Fibroblast of skin of left quadriceps (primary cell): ENCODE results near the gene LYRM4.
"Not testable (repeated sequence)": the region's sequence is repeated elsewhere in the genome, so short reads cannot be mapped to it uniquely, and the experiment has no call there.

Experiments
- DNase-seq, 2 experiments: peaks; one replicate each; pipeline ENCODE4 v3.0.0-alpha.2; 2013; ENCODE audit warnings: low read depth in 2 of 2

The LYRM4 gene

DNA sequence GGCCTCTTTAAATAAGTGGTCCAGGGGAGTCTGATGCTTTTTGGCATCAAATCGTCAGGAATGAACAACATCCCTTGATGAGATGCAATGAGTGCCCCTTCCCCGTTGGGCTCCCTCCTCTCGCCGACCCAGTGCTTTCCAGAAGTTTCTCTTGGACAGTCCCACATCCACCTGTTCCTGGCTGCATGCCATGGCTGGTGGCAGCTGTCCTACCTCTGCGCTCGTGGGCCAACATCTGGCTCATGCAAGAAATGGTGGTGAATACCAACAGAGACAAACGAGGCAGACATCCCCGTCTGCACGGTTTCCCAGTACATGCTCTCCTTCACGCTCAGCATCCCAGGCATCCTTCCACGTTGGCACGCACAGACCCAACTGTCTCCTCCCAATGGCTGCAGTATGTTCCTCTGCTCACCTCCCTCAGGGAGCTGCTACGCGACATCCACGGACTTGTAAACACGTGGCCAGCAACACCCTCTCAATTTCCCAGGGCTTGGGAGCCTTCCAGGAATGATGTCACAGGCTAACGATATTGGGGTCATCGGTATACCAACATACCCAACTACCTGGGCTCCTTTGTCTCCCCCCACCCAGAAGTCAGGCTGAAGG, 138.1 kb downstream of the LYRM4 start:
- no peak for DNase-seq

DNA sequence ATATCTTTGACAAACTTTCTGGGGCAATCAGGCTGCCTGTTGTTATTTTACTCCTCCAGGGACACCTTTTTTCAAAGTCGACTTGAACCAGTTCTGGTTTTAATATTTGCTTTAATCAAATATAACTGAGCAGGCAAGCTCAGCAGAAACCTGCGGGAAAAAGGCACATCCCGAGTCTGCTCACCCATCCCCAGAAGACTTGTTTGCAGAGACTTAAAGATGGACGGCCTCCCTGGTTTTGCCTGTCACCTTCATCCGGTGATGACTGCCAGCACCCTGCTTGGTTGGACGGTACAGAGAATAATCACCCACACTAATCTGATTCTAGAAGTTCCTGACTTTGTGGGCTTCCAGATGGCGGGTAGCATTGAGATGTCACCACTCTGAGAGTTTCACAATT, 138.8 kb downstream of the LYRM4 start:
- DNase-seq, result no peak

DNA sequence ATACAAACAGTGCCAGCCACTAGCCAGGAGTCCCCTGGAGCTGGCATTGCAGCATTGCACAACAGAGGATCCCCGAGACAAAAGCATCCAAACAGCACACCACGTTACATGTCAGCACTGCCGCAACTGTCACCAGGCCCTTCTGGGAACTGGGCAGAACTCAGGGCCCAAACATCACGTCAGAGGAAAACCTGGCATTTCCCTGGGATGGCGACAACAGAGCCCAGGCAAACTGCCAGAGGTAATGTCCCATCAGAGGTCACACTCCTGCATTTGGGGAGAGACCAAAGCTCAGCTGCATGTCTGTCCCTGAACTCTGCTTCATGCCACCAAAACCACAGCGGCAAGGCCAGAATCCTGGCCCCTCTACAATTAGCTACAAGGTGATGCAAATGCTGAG, 139.3 kb downstream of the LYRM4 start:
- no peak for DNase-seq

DNA sequence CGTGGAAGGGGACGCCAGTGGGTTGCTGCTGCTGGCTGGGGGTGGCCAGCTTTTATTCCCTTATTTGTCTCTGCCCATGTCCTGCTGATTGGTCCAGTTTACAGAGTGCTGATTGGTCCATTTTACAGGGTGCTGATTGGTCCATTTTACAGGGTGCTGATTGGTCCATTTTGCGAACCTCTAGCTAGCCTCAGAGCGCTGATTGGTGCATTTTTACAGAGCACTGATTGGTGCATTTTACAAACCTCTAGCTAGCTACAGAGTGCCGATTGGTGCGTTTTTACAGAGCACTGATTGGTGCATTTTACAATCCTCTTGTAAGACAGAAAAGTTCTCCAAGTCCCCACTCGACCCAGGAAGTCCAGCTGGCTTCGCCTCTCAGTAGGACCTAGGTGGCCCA, 140.2 kb downstream of the LYRM4 start:
- DNase-seq, result not testable (repeated sequence)

DNA sequence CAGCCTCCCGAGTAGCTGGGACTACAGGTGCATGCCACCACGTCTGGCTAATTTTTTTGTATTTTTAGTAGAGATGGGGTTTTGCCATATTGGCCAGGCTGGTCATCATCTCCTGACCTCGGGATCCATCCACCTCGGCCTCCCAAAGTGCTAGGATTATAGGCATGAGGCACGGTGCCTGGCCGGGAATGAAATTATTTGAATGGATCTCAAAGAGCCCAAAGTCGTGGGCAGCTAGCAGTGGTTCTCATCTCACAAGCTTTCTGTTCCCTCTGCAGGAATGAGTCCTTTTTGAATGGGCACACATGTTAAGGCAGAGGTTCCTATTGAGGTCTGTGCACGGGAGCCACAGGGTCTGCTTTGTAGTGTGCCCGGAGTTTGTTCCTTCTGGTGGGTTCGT, 140.7 kb downstream of the LYRM4 start:
- no peak for DNase-seq

DNA sequence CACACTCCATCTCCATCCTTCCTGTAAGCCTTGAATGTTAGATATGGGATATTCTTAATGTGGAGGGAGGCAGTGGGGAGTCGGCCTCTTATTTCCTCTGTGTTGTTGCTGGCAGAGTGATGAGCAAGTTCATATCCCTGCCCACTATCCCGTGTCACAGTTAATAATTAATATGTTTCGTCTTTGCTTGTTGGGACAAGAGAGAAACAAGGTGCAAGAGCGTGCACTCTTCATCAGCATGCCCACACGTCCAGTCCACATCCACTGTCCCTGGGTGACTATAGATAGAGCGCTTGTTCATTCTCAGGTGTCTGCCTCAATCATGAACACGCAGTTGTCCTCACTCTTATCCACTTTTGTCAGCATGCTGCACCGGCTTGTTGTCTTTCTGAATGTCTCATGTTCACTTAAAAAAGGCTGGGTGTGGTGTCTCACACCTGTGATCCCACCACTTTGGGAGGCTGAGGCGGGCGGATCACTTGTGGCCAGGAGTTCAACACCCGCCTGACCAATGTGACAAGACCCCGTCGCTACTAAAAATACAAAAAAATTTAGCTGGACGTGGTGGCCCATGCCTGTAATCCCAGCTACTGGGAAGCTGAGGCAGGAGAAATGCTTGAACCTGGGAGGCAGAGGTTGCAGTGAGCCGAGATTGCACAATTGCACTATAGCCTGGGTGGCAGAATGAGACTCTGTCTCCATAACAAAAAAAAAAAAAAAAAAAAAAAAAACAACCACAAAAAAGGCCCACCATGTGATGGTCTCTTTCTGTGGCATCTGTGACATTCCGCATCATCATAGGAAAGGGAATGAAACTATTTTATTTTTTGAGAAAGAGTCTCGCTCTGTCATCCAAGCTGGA, 141.4 kb downstream of the LYRM4 start:
- DNase-seq, result no peak

DNA sequence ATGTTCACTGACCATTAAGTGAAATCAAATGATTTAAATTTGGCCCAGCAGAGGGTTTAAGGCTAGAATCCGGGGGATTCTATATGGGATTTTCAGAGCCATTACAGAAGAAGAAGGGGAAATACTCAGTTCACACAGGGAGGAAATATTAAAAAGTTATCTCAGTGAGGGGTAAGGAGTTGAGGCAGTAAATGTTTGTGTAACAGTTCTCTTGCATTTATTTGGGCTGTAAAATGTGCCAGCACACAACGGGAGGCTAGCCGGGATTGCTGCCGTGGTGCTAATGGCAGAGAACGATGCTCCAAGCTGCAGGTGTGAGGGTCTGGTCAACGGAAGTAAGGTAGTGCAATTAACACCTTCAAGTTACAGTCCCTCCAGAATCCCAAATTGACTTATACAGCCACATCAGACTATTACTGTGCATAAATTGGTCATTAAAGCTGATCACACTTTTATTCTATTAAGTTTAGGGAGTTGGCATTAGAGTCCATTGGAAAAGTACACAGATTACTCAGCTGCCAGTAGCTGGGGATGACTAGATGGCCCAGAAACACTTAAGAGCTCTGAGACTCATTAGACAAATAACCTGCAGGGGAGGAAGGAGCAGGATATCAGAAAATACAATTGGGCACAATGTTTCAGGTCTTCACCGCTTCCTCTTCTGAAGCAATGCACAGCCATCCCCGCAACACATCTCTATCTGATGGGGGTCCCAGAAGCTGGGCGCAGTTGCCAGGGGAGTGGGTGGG, 144.3 kb downstream of the LYRM4 start:
- DNase-seq, result no peak

DNA sequence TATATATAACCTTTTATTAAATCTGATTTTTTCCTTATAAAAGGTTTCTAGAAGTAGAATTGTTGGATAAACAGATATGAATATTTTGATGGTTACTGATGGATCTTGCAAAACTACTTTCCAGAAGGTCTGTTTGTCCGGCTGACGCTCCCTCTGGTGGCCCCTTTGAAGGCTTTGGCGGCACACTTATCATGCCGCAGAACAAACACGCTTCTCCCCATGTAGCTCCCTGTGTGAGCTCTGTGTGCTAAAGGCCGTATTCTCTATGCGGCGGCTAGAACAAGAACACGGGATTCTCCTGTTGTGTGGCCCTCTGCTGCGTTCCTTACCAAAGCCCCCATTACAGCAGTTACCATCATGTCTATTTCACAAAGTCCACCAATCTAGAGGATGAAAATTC, 145.6 kb downstream of the LYRM4 start:
- DNase-seq, result no peak

DNA sequence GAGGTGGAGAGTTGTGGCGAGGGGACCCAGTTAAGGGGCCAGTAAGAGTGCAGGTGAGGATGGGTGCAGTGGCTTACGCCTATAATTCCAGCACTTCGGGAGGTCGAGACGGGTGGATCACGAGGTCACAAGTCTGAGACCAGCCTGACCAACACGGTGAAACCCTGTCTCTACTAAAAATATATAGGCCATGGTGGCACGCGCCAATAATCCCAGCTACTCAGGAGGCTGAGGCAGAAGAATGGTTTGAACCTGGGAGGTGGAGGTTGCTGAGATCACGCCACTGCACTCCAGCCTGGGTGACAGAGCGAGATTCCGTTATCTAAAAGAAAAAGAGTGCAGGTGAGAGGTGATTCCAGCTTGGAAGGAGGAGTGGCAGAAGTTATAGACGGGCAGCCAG, 147.7 kb downstream of the LYRM4 start:
- DNase-seq, result no peak

DNA sequence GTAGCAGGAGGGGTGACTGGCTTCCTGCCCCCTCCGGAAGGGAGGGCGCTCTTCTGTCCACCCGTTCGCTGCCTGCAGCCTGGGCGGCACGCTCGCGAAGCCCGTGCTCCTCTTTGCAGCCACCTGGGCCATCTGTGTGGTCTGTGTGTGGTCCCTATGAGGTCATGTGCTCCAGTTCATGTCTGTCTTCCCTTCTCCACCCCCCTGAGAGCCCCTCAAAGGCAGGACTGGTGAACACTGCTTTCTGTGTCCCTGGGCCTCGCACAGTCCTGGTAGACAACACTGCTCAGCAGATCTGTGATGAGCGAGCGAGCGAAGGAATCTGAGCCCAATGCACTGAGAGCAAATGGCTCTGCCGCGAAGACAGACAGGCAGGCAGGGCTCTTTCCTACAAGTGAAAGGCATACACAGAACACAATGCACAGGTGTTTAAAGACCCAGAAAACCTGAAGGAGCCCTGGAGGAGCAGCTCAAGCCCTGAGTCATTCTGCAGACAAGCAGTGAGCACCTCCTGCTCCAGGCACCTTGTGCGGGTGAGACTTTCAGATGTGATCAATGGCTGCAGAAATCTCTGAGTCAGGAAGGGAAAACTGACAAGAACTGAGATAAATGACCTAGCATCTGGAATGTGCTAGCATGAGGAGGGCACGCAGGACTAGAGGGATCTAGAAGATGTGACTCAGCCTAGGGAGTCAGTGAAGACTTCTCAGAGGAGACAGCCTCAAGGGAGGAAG, 148.5 kb downstream of the LYRM4 start:
- peak in 1 of 2 experiments; percentile 37 for DNase-seq

DNA sequence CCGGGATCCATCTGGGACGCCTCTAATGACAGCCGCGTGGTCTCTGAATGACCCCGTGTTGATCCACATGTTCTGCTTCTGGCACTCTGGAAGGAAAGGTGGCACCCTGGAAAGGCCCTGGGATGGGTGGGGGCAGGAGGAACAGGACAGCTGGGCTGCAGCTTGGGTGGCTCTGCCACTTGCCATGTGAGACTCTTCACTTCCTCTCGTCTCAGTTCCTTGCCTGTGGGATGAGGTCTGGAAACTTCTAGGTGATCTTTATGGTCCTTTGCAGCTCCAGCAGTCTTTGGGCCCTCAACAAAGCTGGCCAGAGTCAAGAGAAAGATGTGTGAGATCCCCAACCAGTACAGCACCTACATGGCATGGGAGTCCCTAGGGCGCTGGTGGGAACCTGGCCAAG, 149.1 kb downstream of the LYRM4 start:
- DNase-seq, result no peak

DNA sequence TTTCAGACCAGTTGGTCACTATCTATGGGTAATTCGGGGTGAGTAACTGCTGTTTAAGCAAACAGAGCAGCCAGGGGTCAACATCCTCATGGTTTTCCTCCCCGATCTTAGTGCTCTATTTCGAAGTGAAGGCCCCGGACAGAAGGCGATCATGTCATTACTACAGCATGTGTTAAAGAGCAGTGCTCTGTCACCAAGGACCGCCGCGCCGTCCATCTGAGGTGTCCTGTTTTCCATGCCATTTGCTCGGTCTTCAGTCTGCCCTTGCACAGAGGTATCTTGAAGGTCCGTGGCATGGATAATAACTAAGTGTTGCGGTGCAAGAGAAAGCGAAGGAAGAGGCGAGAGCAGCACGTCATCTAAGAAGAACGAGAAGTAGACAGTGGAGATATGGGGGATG, 150.5 kb downstream of the LYRM4 start:
- no peak for DNase-seq

DNA sequence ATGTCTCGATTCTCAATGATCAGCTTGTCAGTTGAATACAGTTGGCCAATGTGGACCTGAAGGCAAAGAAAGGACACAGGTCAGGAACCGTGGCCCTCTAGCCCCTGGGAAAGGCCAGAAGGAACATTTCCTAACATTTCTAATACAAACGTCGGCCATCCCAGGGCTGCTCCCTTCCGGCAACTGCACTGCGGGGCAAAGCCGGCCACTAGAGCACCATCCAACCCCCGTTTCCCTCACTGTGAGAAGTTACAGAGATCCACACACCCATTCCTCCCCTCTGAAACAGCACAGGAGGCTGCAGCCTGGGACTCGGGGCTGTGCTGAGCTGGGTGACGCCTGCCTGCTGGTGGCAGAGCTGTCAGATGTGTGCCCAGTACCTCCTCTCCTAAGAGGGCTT, 151.3 kb downstream of the LYRM4 start:
- DNase-seq, result no peak

DNA sequence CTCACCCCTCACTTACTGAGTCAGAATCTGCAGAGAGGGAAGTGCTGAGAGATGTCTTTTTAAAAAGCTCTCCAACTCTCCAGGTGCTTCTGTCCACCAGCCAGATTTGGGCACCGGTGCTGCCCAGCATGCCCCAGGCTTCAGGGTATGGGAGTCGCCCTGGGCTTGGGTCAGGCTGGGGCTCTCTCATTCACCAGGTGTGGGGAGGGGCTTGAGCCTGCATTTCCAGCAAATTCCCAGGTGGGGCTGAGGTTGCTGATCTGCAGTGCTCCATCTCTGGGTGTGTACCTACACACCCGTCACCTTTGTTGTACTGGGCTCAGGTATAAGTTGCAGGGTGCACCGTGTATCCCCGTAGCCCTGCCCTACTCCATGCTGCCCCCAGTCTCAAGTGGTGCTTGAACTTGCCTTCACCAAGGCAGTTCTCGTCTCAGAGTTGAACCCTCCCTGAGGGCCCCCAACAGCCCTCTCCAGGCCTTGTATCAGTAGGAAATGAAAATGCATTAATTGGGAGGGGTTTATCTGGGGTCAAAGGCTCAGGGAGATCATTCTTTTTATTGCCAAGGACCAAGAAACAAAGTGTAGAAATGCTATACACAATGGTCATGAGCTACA, 152.1 kb downstream of the LYRM4 start:
- no peak for DNase-seq

DNA sequence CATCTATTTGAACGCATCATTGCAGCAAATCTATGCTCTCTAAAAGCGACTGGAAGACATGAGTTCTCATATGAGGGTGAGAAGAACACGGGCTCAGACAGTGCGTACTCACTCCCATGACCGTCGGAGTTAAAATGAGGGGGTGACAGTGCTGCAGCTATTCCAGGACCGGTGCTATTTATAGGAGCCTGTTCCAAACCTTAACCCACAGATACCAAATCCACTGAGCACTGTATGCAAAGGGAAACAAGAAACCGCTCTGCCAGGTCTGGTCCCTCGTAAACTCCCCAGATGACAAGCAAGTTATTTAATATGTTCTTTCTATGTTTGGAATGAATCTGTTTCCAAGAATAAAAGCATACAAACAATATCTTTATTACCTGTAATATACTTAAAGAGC, 152.7 kb downstream of the LYRM4 start:
- DNase-seq, result no peak

DNA sequence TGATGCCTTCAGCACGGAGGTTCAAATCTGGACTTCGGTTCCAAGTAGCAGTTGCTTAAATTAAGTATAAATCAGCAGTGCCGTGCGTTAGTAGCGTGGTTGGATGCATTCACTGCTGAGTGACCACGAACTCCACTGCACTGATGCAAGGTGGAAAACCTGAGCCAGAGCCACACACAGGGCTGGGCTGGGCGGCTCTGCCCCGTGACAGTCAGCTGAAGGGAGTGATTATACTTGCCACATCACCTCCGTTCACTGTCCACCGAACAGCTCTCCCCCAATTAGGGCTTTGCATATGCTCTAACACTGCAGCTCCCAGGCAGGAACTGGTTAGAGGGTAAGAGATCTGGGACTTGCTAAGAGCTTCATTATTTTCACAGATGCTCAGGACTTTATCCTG, 153.4 kb downstream of the LYRM4 start:
- no peak for DNase-seq

DNA sequence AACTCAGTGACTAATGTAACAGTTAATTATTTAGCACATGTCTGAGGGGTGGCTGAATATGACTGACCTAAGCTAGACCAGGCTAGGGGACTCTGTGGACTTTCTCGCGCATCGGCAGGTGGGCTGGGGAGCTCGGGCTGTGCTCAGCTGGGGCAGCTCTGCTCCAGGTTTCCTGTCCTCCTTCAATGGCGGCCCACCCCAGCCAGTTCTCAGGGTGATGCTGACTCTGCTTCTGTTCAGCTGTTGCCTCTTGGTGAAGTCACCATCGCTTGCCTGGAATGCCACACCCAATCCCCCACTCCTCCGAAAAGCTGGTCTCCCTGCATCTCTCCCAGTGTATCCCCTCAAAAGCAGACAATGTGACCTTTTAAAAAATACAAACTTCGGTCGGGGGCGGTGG, 155.6 kb downstream of the LYRM4 start:
- no peak for DNase-seq

DNA sequence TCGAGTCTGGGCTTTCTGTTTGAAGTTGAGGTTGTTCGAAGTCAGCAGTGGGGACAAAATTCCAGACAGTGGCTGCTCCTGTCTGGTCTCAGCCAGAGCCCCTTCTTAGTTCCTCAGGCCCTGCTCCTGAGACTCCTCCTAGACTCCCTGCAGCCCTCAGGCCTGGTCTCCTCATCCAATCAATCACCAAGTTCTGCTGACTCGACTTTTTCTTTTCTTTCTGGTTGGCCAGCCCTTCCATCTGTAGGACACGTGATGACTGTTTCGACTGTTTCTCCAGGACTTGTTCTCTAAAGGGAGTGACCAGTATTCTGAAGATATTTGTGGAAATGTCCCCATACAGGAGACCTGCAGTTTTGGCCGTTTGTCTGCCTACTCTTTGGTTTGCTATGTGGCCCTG, 156.1 kb downstream of the LYRM4 start:
- DNase-seq, result no peak

DNA sequence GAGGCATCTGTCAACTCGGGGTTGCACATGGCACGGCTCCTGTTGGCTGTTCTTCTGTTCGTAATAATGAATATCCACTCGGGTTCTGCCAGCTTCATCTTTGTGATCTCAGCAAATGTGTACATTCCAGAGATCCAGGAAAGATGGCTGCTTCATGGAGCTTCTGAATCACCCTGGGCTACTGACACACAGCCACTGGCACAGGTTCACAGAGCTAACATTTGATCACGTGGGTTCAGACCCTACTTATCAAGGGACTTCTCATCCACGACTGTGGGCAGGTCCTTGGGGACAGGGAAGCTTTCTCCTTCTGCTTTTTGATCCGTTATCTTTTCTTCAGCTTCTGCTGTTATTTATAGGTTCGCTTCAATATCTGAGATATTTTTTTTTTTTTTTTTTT, 157.5 kb downstream of the LYRM4 start:
- DNase-seq, result no peak

DNA sequence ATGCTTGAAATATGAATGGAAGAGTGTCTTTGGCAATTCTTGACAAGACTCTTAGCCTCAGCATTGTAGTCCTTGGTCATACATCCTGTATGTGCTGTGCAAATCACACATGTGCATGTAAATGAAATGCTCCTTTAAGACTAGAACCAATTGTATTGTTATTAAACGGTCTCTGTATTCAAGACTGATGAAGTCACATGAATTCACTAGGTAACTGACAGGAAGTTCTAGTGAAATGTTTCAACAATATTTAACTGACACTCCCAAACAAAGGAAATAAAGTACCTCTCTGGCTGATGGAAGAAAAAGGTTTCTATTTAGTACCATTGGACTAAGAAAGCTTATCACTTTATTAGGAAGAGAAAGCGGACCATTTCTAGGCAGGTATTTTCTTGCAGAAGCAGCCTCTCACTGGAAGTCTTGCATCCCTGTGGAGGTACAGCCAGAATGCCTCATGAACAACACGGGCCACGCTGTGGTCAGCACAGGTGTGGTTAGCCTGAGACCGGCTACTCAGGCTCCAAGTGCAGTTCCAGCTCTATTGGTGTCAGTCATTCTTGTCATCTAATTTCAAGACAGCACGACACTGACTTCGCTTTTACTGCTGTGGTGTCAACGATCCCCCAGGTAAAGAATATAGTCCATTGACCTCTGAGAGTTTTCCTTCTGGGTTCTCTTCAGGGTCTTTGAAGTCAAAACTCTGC, 158.3 kb downstream of the LYRM4 start:
- no peak for DNase-seq

DNA sequence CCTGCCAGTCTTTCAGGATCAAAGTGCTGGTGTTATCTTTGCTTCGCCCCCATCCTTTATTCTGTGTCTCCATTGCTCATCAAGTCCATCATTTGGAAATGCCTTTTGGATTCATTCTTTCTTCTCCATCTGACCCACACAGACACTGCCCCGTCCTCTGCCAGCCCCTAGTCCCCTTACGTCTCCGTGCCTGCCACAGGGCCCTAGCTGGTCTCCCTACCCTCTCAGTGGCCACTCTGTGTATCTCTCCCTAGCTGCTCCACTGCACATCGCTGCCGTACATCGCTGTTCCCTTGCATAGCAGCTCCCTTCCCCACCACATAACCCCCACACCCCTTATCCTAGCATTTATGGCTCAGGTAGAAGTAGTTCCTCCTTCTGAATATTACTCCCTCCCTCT, 159.9 kb downstream of the LYRM4 start:
- no peak for DNase-seq
